K562 treated with DMSO at 1 percent for 48 hours (cell line): Measurements from ENCODE around the gene KRT80. TPM values are rescaled to one million over a fixed set of nuclear protein-coding genes. Genes with fewer than 3 reads are reported as not detected.

Experiments
- total RNA-seq: library from RNA; unstranded; fragments of 300-600 nt; gene quantifications from 2 replicates; pipeline ENCODE4 v1.2.3, GENCODE V29; 2022; ENCODE audit warnings: low replicate concordance; ENCODE audit errors: extremely low read depth

The KRT80 gene
- total RNA-seq: not detected in 2 replicates

GRCh38 chr12:52191841-52192791 is at the start of gene KRT80:
Gene KRT80 (minus strand): TSS chr12:52192014. CDS start chr12:52191902, 112 bp downstream.

GRCh38 chr12:52232674-52233461 is 41.1 kb upstream of the KRT80 start, which contains the start of gene KRT7:
Gene KRT7 (plus strand): TSS chr12:52233243. CDS start chr12:52233297, 54 bp downstream.

Other genes starting within 250 kb of the KRT80 start
- gene ACVR1B, start 240.3 kb downstream of the KRT80 start, total RNA-seq: not detected in 2 replicates
- gene TAMALIN, start 185.1 kb downstream of the KRT80 start, total RNA-seq: not detected in 2 replicates
- gene NR4A1, start 140.6 kb downstream of the KRT80 start, total RNA-seq: not detected in 2 replicates
- gene ATG101, start 122.0 kb downstream of the KRT80 start, total RNA-seq: not detected in 2 replicates
- not detected in 2 replicates for gene SMIM41, start 112.3 kb downstream of the KRT80 start, total RNA-seq
- gene KRT7, start 41.2 kb upstream of the KRT80 start, total RNA-seq: not detected in 2 replicates
- gene KRT86, start 82.6 kb upstream of the KRT80 start, total RNA-seq: not detected in 2 replicates
- not detected in 2 replicates for gene KRT81, start 99.5 kb upstream of the KRT80 start, total RNA-seq
- not detected in 2 replicates for gene KRT83, start 129.4 kb upstream of the KRT80 start, total RNA-seq
- gene KRT85, start 175.5 kb upstream of the KRT80 start, total RNA-seq: not detected in 2 replicates
- not detected in 2 replicates for gene KRT84, start 193.6 kb upstream of the KRT80 start, total RNA-seq
- not detected in 2 replicates for gene KRT82, start 214.3 kb upstream of the KRT80 start, total RNA-seq
- gene KRT75, start 242.4 kb upstream of the KRT80 start, total RNA-seq: not detected in 2 replicates